Neural cell (in vitro differentiated cells): ENCODE measurements around the gene GNG11.
A peak's percentile ranks its signal among the peaks of the same experiment; 100 is the strongest.

Source experiments
- EP300 ChIP-seq: fragments of 450-650 bp; conservative IDR thresholded peaks from 2 replicates; pipeline ENCODE4 v1.6.1; 2014; ENCODE audit warnings: antibody characterized with exemption, mild to moderate bottlenecking, moderate library complexity; ENCODE audit not compliant: poor library complexity, severe bottlenecking
- MXI1 ChIP-seq: fragments of 450-650 bp; conservative IDR thresholded peaks from 2 replicates; pipeline ENCODE4 v1.6.1; 2014; ENCODE audit warnings: antibody characterized with exemption, mild to moderate bottlenecking; ENCODE audit not compliant: poor library complexity, severe bottlenecking
- POLR2AphosphoS5 ChIP-seq: IDR thresholded peaks from 2 replicates; pipeline ENCODE4 v1.6.1; 2012
- SMC3 ChIP-seq: fragments of 450-650 bp; conservative IDR thresholded peaks from 2 replicates; pipeline ENCODE4 v1.6.1; 2014; ENCODE audit warnings: antibody characterized with exemption, mild to moderate bottlenecking, moderate library complexity; ENCODE audit not compliant: poor library complexity
- TF ChIP-seq, protein P1 (sequence below): fragments of 450-650 bp; IDR thresholded peaks from 2 replicates; pipeline ENCODE4 v1.5.1; 2014; ENCODE audit warnings: antibody characterized with exemption, mild to moderate bottlenecking, moderate library complexity; ENCODE audit not compliant: poor library complexity, severe bottlenecking
- TF ChIP-seq, protein P2 (sequence below): IDR thresholded peaks from 2 replicates; pipeline ENCODE4 v1.6.1; 2012; ENCODE audit warnings: borderline replicate concordance

DNA sequence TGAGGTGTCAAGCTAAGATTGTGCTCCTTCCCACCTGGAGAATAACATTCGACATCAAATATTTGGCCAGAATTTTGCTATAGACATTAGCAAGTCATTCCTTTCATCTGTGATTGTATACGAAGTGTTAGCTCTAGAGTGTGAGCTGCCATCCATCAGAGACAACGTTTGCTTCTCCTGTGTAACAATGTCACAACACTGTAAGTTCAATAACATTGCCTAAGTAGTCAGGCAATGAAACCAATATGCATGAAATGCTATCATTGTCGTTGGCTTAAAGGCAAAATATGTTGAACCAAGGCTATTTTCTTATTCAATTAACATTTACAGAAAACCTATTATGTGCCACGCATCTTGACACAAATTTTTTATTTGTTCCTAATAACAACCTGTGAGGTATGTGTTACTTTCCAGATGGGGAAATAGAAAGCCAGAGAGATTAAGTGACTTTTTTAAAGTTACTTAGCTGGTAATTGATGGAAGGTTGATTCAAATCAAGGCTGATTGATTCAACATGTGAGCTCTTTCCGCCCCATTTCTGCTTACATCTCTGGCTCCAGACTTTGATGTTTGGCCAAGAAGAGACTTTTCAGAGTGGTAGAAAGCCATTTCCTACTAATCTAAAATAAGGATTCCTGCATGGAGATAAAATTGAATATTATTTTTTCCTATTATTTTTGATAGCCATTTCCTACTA, 50.6 kb downstream of the GNG11 start:
- peak; percentile 74 for TF ChIP-seq POLR2AphosphoS5
- TF ChIP-seq, protein P1, sequence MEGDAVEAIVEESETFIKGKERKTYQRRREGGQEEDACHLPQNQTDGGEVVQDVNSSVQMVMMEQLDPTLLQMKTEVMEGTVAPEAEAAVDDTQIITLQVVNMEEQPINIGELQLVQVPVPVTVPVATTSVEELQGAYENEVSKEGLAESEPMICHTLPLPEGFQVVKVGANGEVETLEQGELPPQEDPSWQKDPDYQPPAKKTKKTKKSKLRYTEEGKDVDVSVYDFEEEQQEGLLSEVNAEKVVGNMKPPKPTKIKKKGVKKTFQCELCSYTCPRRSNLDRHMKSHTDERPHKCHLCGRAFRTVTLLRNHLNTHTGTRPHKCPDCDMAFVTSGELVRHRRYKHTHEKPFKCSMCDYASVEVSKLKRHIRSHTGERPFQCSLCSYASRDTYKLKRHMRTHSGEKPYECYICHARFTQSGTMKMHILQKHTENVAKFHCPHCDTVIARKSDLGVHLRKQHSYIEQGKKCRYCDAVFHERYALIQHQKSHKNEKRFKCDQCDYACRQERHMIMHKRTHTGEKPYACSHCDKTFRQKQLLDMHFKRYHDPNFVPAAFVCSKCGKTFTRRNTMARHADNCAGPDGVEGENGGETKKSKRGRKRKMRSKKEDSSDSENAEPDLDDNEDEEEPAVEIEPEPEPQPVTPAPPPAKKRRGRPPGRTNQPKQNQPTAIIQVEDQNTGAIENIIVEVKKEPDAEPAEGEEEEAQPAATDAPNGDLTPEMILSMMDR = no peak
- TF ChIP-seq EP300 = peak; percentile 54
- TF ChIP-seq, protein P2, sequence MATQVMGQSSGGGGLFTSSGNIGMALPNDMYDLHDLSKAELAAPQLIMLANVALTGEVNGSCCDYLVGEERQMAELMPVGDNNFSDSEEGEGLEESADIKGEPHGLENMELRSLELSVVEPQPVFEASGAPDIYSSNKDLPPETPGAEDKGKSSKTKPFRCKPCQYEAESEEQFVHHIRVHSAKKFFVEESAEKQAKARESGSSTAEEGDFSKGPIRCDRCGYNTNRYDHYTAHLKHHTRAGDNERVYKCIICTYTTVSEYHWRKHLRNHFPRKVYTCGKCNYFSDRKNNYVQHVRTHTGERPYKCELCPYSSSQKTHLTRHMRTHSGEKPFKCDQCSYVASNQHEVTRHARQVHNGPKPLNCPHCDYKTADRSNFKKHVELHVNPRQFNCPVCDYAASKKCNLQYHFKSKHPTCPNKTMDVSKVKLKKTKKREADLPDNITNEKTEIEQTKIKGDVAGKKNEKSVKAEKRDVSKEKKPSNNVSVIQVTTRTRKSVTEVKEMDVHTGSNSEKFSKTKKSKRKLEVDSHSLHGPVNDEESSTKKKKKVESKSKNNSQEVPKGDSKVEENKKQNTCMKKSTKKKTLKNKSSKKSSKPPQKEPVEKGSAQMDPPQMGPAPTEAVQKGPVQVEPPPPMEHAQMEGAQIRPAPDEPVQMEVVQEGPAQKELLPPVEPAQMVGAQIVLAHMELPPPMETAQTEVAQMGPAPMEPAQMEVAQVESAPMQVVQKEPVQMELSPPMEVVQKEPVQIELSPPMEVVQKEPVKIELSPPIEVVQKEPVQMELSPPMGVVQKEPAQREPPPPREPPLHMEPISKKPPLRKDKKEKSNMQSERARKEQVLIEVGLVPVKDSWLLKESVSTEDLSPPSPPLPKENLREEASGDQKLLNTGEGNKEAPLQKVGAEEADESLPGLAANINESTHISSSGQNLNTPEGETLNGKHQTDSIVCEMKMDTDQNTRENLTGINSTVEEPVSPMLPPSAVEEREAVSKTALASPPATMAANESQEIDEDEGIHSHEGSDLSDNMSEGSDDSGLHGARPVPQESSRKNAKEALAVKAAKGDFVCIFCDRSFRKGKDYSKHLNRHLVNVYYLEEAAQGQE = no peak
- no peak for TF ChIP-seq MXI1
- TF ChIP-seq SMC3 = no peak
